Measurements from ENCODE around the gene PIGO. TPM values are rescaled to one million over a fixed set of nuclear protein-coding genes. Genes with fewer than 3 reads are reported as not detected.

PIGO gene
- total and polyA plus RNA-seq, 2 experiments from 2014 or later: 11.2 to 18.9 TPM

- TF ChIP-seq EZH2 (IDR thresholded peaks at IDR 0.05; ENCODE audit: low read depth, unreplicated experiment) (no peak), ZNF331 (CRISPR knock-in tag; IDR thresholded peaks at IDR 0.05; ENCODE audit: low read depth) (no peak), EZH2phosphoT487 (IDR thresholded peaks at IDR 0.05; ENCODE audit: unreplicated experiment) (no peak), STAT1 (IDR thresholded peaks at IDR 0.05; ENCODE audit: unreplicated experiment) (no peak), POLR2AphosphoS5 (IDR thresholded peaks at IDR 0.05; ENCODE audit: low read depth) (no peak), REST (IDR thresholded peaks at IDR 0.05; ENCODE audit: unreplicated experiment) (no peak), ETS1 (IDR thresholded peaks at IDR 0.05) (no peak)
Measured at GRCh38 chr9:35108946-35109575, 12.7 kb upstream of the PIGO start (continued).

DNA sequence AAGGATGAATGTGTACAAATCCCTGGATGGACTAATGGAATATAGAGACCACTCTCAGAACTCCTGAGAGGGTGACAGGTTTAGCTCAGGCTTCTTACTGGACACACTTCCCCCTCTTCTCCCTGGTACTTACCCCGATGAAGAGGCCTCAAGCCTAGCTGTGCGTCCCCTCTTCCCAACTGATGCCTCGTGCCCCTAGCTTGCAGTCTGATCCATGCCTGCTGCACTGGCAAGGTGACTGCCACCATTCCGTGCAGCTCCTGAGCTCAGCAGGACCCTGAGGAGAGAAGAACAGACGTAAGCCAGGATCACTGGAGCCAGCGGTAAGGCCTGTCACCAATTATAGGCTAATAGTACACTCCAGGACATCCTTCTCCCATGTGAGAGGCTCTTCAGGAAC lies 12.1 kb upstream of the PIGO start:
- Histone ChIP-seq H4K20me1 (replicated peaks; ENCODE audit: insufficient read depth) (no peaks in the 10 kb centered on the region), H3K4me3 (no peak overlapping the region), H3K27ac (ENCODE audit: low read depth) (no peak overlapping the region), H3K9me2 (ENCODE audit: insufficient read depth) (no peaks in the 10 kb centered on the region), H3K36me3 (ENCODE audit: insufficient read depth) (no peaks in the 10 kb centered on the region), H3K27me3 (ENCODE audit: insufficient read depth) (no peaks in the 10 kb centered on the region), H3K4me2 (no peak overlapping the region), H3K4me1 (ENCODE audit: insufficient read depth) (peaks cover 11% of the 10 kb centered on the region), H3K79me2 (replicated peaks; ENCODE audit: insufficient read depth) (peaks cover 16% of the 10 kb centered on the region; the same call in 1 of the 2 replicates), H2AFZ (no peak overlapping the region), H3F3A (replicated peaks; ENCODE audit: low read depth) (peaks cover 10% of the 10 kb centered on the region)
- no peak overlapping the region for H3K4me3 Mint-ChIP-seq
- H3K27me3 Mint-ChIP-seq (ENCODE audit: insufficient read depth, low read depth, poor library complexity): peaks cover 13% of the 10 kb centered on the region
- no peaks in the 10 kb centered on the region for H3K9me3 Mint-ChIP-seq
- H3K36me3 Mint-ChIP-seq (ENCODE audit: low read depth): peaks cover 6% of the 10 kb centered on the region; the same call in 1 of the 3 replicates
- peaks cover 23% of the 10 kb centered on the region for H3K4me1 Mint-ChIP-seq
- H3K27ac Mint-ChIP-seq: no peak overlapping the region
- DNase-seq (ENCODE audit: low spot score): no peak
- no peak for ATAC-seq
- TF ChIP-seq ZNF462 (CRISPR knock-in tag; IDR thresholded peaks at IDR 0.05) (no peak), NANOG (IDR thresholded peaks at IDR 0.05; ENCODE audit: borderline replicate concordance) (no peak), STAT1 (IDR thresholded peaks at IDR 0.05; ENCODE audit: unreplicated experiment) (no peak), ETS1 (IDR thresholded peaks at IDR 0.05) (no peak)

All from GM23338 (cell line).